Thoracic aorta (tissue), 2 donors: ENCODE results near the gene SHFL. TPM values are rescaled to one million over a fixed set of nuclear protein-coding genes. Genes with fewer than 3 reads are reported as not detected.

Source experiments
- ATAC-seq: fragments of 150-250 bp; one replicate; pipeline ENCODE4 v1.8.0; 2017; ENCODE audit warnings: low read depth; ENCODE audit not compliant: insufficient number of reproducible peaks, low FRiP score
- DNase-seq: peaks from one replicate; pipeline ENCODE4 v3.0.0-alpha.2; 2020; ENCODE audit warnings: low spot score
- H3K27ac ChIP-seq, 2 donors: fragments of 200-600 bp; sonication (generic); 1 replicate in 1 of 2; 2 replicates in 1 of 2; pipeline ENCODE4 v1.5.1; 2016; ENCODE audit warnings: mild to moderate bottlenecking in 2 of 2, moderate library complexity in 2 of 2
- H3K27me3 ChIP-seq: fragments of 200-600 bp; sonication (generic); replicated peaks from 2 replicates; pipeline ENCODE4 v1.6.0; 2016; ENCODE audit warnings: mild to moderate bottlenecking; ENCODE audit not compliant: insufficient read depth
- H3K36me3 ChIP-seq: fragments of 200-600 bp; sonication (generic); one replicate; pipeline ENCODE4 v1.5.1; 2016
- H3K4me1 ChIP-seq, 2 donors: fragments of 200-600 bp; sonication (generic); 1 replicate in 1 of 2; 2 replicates in 1 of 2; pipeline versions ENCODE4 v1.5.1 to v1.6.0; 2016; ENCODE audit warnings: low read depth in 2 of 2, mild to moderate bottlenecking in 1 of 2; ENCODE audit not compliant: control insufficient read depth in 1 of 2
- H3K4me3 ChIP-seq: fragments of 200-600 bp; sonication (generic); 2 replicates; pipeline ENCODE4 v1.5.1; 2016; ENCODE audit warnings: mild to moderate bottlenecking
- H3K9me3 ChIP-seq: fragments of 200-600 bp; sonication (generic); 2 replicates; pipeline ENCODE4 v1.5.1; 2016
- CTCF ChIP-seq: fragments of 200-600 bp; sonication (generic); IDR thresholded peaks from one replicate; pipeline ENCODE4 v1.5.1; 2019; ENCODE audit warnings: antibody characterized with exemption
- total RNA-seq, 2 donors: library from RNA; depleted of rRNA; stranded (reverse); fragments of >200 nt; gene quantifications; one replicate each; pipeline versions ENCODE4 v1.1.0 to v1.2.3, GENCODE V29; 2016

SHFL gene
- total RNA-seq, 2 donors from 2014 or later, result 42.5 to 56.5 TPM

- DNase-seq (no peak), ATAC-seq (no peak)
- no peak overlapping the region for H3K4me3 ChIP-seq
- no peaks in the 10 kb centered on the region for H3K27me3 ChIP-seq
- H3K4me1 ChIP-seq, result no peaks in the 10 kb centered on the region
- H3K36me3 ChIP-seq, result no peaks in the 10 kb centered on the region
- H3K9me3 ChIP-seq, result peaks cover 3% of the 10 kb centered on the region
- TF ChIP-seq CTCF, result no peak
- no peak overlapping the region for H3K27ac ChIP-seq
Measured at GRCh38 chr19:10078329-10078728, 7.8 kb upstream of the SHFL start.

- H3K27me3 ChIP-seq, result no peaks in the 10 kb centered on the region
- ATAC-seq, result no peak
- peaks cover 1% of the 10 kb centered on the region for H3K9me3 ChIP-seq
- H3K4me1 ChIP-seq, result no peaks in the 10 kb centered on the region
- no peaks in the 10 kb centered on the region for H3K36me3 ChIP-seq
- no peak for DNase-seq
- H3K4me3 ChIP-seq, result no peak overlapping the region
- TF ChIP-seq CTCF, result no peak
- H3K27ac ChIP-seq, result no peak overlapping the region
Measured at GRCh38 chr19:10079031-10079453, 7.1 kb upstream of the SHFL start.

GRCh38 chr19:10083911-10084310, 2.2 kb upstream of the SHFL start:
- Histone ChIP-seq H3K27me3 (no peaks in the 10 kb centered on the region), H3K36me3 (no peaks in the 10 kb centered on the region), H3K9me3 (no peaks in the 10 kb centered on the region), H3K4me3 (no peak overlapping the region), H3K4me1 (peaks cover 0 to 6% of the 10 kb centered on the region in 2 donors), H3K27ac (no peak overlapping the region)
- DNase-seq (no peak), ATAC-seq (no peak)
- no peak for TF ChIP-seq CTCF

GRCh38 chr19:10084803-10085202, 1.3 kb upstream of the SHFL start:
- no peak overlapping the region for H3K4me3 ChIP-seq
- H3K9me3 ChIP-seq, result no peaks in the 10 kb centered on the region
- no peaks in the 10 kb centered on the region for H3K27me3 ChIP-seq
- no peak overlapping the region for H3K27ac ChIP-seq
- H3K36me3 ChIP-seq, result no peaks in the 10 kb centered on the region
- ATAC-seq (no peak), DNase-seq (no peak)
- peaks cover 0 to 6% of the 10 kb centered on the region in 2 donors for H3K4me1 ChIP-seq
- no peak for TF ChIP-seq CTCF

DNA sequence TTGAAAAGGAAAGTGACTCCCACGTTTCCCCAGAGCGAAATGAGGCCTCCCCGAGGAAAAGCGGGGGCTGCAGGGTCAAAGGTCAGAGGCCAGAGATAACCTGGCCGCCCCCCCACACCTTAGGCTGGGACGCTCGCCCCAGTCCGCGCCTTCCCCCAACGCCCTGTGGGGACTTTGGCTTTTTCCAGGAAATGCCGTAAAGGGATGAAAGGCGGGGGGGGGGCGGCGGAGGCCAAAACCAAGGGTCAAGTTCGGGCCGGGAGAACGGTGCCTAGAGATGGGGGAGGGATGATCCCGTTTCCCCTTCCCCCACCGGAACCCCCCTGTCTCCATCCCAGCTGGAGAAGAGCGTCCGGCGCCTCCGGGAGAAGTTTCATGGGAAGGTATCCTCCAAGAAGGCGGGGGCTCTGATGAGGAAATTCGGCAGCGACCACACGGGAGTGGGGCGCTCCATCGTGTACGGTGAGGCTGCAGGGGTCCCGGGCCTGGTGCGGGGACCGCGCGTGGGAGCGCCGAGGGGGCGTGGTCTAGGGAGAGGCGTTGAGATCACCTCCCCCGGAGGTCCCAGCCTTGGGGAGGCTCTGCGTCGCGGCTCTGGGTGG, 575 bp downstream of the SHFL start:
- no peaks in the 10 kb centered on the region for H3K27me3 ChIP-seq
- H3K27ac ChIP-seq, result peak overlapping the region; percentile 75 to 82
- DNase-seq, result no peak
- H3K4me1 ChIP-seq, result peaks cover 0 to 6% of the 10 kb centered on the region in 2 donors
- no peak for ATAC-seq
- no peaks in the 10 kb centered on the region for H3K36me3 ChIP-seq
- no peaks in the 10 kb centered on the region for H3K9me3 ChIP-seq
- peak overlapping the region; percentile 87 for H3K4me3 ChIP-seq
- no peak for TF ChIP-seq CTCF
